Heart left ventricle (tissue), 16 donors: Measurements from ENCODE around the gene EIF2S2. TPM values are rescaled to one million over a fixed set of nuclear protein-coding genes. Genes with fewer than 3 reads are reported as not detected.
A peak's percentile ranks its signal among the peaks of the same experiment; 100 is the strongest.

Experiments
- ATAC-seq, 4 donors: fragments of 200-7000 bp; cut with Tn5 transposase; one replicate each; pipeline ENCODE4 v1.9.1; 2020 to 2022; ENCODE audit warnings: moderate library complexity in 4 of 4, mild to moderate bottlenecking in 3 of 4, moderate number of reproducible peaks in 1 of 4
- DNase-seq, 5 donors: peaks; one replicate each; pipeline ENCODE4 v3.0.0-alpha.2; 2020
- H3K27ac ChIP-seq, 12 donors: fragments of 200-600 bp; sonication (generic) in 4 of 12; one replicate each; pipeline versions ENCODE4 v1.5.0 to v1.8.0; 2016 to 2022; ENCODE audit warnings: mild to moderate bottlenecking in 2 of 12
- H3K27me3 ChIP-seq, 9 donors: fragments of 200-600 bp; sonication (generic) in 2 of 9; one replicate each; pipeline versions ENCODE4 v1.5.1 to v1.8.0; 2016 to 2022; ENCODE audit warnings: mild to moderate bottlenecking in 3 of 9
- H3K36me3 ChIP-seq, 9 donors: fragments of 200-600 bp; sonication (generic) in 2 of 9; one replicate each; pipeline versions ENCODE4 v1.5.0 to v1.8.0; 2018 to 2022; ENCODE audit warnings: mild to moderate bottlenecking in 2 of 9
- H3K4me1 ChIP-seq, 12 donors: fragments of 200-600 bp; sonication (generic) in 4 of 12; one replicate each; pipeline versions ENCODE4 v1.5.0 to v1.8.0; 2016 to 2022; ENCODE audit warnings: mild to moderate bottlenecking in 3 of 12
- H3K4me3 ChIP-seq, 12 donors: fragments of 200-600 bp; sonication (generic) in 4 of 12; one replicate each; pipeline versions ENCODE4 v1.5.0 to v1.8.0; 2017 to 2022; ENCODE audit warnings: mild to moderate bottlenecking in 9 of 12, moderate library complexity in 4 of 12
- H3K9me3 ChIP-seq, 12 donors: fragments of 200-600 bp; sonication (generic) in 4 of 12; one replicate each; pipeline versions ENCODE4 v1.5.0 to v1.8.0; 2016 to 2022; ENCODE audit warnings: mild to moderate bottlenecking in 1 of 12
- CTCF ChIP-seq, 12 donors: fragments of 200-600 bp; sonication (generic) in 4 of 12; IDR thresholded peaks; one replicate each; pipeline versions ENCODE4 v1.5.0 to v1.8.0; 2018 to 2022; ENCODE audit warnings: antibody characterized with exemption in 12 of 12, mild to moderate bottlenecking in 5 of 12
- POLR2A ChIP-seq, 2 donors: fragments of 450-650 bp; IDR thresholded peaks; one replicate each; pipeline ENCODE4 v1.6.1; 2017; ENCODE audit warnings: antibody characterized with exemption in 2 of 2, mild to moderate bottlenecking in 2 of 2, moderate library complexity in 2 of 2
- WGBS, 4 donors: extraction: QIAGEN DNeasy Blood & Tissue Kit in 2 of 4; methylation state at CpG; one replicate each; pipeline versions ENCODE4 v1.1.5 to v1.1.7; 2013 to 2018; 5-methylcytosine and 5-hydroxymethylcytosine counted together
- intact Hi-C, 10 donors: fragments of 100-400 bp; cut with DNase I; formaldehyde crosslinking; loops; one replicate each; pipeline versions ENCODE4 v1.11.1 to v1.14.2; 2022
- polyA plus RNA-seq, 2 donors: library from polyadenylated mRNA; stranded (reverse); fragments of 200-250 nt; gene quantifications; one replicate each; pipeline ENCODE4 v1.2.3, GENCODE V29; 2013
- total RNA-seq, 9 donors: library from RNA; depleted of rRNA in 2 of 9; stranded (reverse); fragments of >200 nt in 2 of 9; fragmentation: NEBNext Ultra II Directional in 3 of 9; extraction: Animal tissue kit (Norgen Biotek cat#: 25700) in 3 of 9; gene quantifications; one replicate each; pipeline versions ENCODE4 v1.1.0 to v1.2.4, GENCODE V29; 2016 to 2023
- donor health status: ischemic (EF 13 %, LVEDD 7.1; RV severe dilation, severe dysfunction).
- donor health status: healthy with polysubstance abuse.
- donor health status: DM: no; HTN: yes; CAD: no.
- donor health status: DM: no; HTN: no; CAD: no.
- donor health status: ischemic (EF 25% LVEDD 6.9; RV normal size, moderate dysfunction).
- donor health status: ischemic (EF 25% LVEDD 5.7; RV mildly dilated, moderate dysfunction).
- donor health status: healthy.
- donor health status: DM: yes; HTN: yes; CAD: no.
- donor health status: ischemic (EF 35%, LVEDD 5.7; RV mildly dilated, moderate dysfunction).
- donor health status: nonischemic (EF 11% LVEDD 7.7; RV severe dilation, severe dysfunction).
- donor health status: DM: yes; HTN: yes; CAD: no.
- donor health status: PGD.
- donor health status: ischemic (EF 29% LVEDD 5.4; RV normal size, mild dysfunction).
- donor health status: nonischemic (EF 23%, LVEDD 6.1; RV moderate dilation, normal function).

Gene EIF2S2
- total and polyA plus RNA-seq, 11 donors, result 25.8 to 81.7 (median 40.9) TPM

GRCh38 chr20:34061695-34062094, 50.3 kb downstream of the EIF2S2 start:
- DNase-seq (no peak), ATAC-seq (no peak)
- H3K36me3 ChIP-seq, result peaks cover 0 to 28% (median 0%) of the 10 kb centered on the region in 9 donors
- TF ChIP-seq POLR2A (IDR thresholded peaks at IDR 0.05), result no peak
- TF ChIP-seq CTCF (IDR thresholded peaks at IDR 0.05), result no peak
- H3K27ac ChIP-seq, result no peak overlapping the region
- no peak overlapping the region for H3K4me3 ChIP-seq
- peaks cover 0 to 51% (median 18%) of the 10 kb centered on the region in 12 donors for H3K4me1 ChIP-seq
- H3K9me3 ChIP-seq, result no peaks in the 10 kb centered on the region
- H3K27me3 ChIP-seq, result no peaks in the 10 kb centered on the region
- intact Hi-C loops, result loop anchor here in 2 of 10 donors (5.0 to 10.0 kb wide), 3 partner anchors 67 to 267 kb away; partner anchors contain the start of gene RALY (in 2 of the 2)

GRCh38 chr20:34060970-34061369, 51.1 kb downstream of the EIF2S2 start:
- H3K4me1 ChIP-seq, result peaks cover 0 to 45% (median 15%) of the 10 kb centered on the region in 12 donors
- no peaks in the 10 kb centered on the region for H3K9me3 ChIP-seq
- 82 to 100% (median 88%) methylated on average over 1 of the region's 1 CpG for WGBS, 4 donors
- TF ChIP-seq CTCF (IDR thresholded peaks at IDR 0.05) (no peak), POLR2A (IDR thresholded peaks at IDR 0.05) (no peak)
- no peak overlapping the region for H3K4me3 ChIP-seq
- intact Hi-C loops, result loop anchor here in 2 of 10 donors (5.0 to 10.0 kb wide), 3 partner anchors 66 to 266 kb away; partner anchors contain the start of gene RALY (in 2 of the 2)
- peaks cover 0 to 28% (median 0%) of the 10 kb centered on the region in 9 donors for H3K36me3 ChIP-seq
- H3K27ac ChIP-seq, result no peak overlapping the region
- no peaks in the 10 kb centered on the region for H3K27me3 ChIP-seq
- DNase-seq (no peak), ATAC-seq (no peak)

- H3K27me3 ChIP-seq, result no peaks in the 10 kb centered on the region
- ATAC-seq (no peak), DNase-seq (no peak)
- H3K27ac ChIP-seq, result no peak overlapping the region
- TF ChIP-seq CTCF (IDR thresholded peaks at IDR 0.05) (no peak), POLR2A (IDR thresholded peaks at IDR 0.05) (no peak)
- WGBS, 4 donors, result 25 to 30% (median 27%) methylated on average over 1 of the region's 1 CpG
- peaks cover 0 to 50% (median 16%) of the 10 kb centered on the region in 12 donors for H3K4me1 ChIP-seq
- intact Hi-C loops, result no loop called here
- H3K4me3 ChIP-seq, result no peak overlapping the region
- H3K9me3 ChIP-seq, result no peaks in the 10 kb centered on the region
- peaks cover 0 to 20% (median 0%) of the 10 kb centered on the region in 9 donors for H3K36me3 ChIP-seq
These were observed 53.2 kb downstream of the EIF2S2 start for GRCh38 chr20:34058831-34059230.

GRCh38 chr20:34055290-34055689, 56.8 kb downstream of the EIF2S2 start:
- Histone ChIP-seq H3K4me1 (peaks cover 7 to 75% (median 39%) of the 10 kb centered on the region in 12 donors), H3K27me3 (no peaks in the 10 kb centered on the region), H3K27ac (no peak overlapping the region), H3K9me3 (no peaks in the 10 kb centered on the region), H3K4me3 (no peak overlapping the region), H3K36me3 (peaks cover 0 to 13% (median 0%) of the 10 kb centered on the region in 9 donors)
- intact Hi-C loops, result no loop called here
- ATAC-seq, result peak; percentile 32 to 66 (median 54)
- TF ChIP-seq CTCF (IDR thresholded peaks at IDR 0.05) (no peak), POLR2A (IDR thresholded peaks at IDR 0.05) (no peak)
- no peak for DNase-seq
- WGBS, 4 donors, result 4 to 15% (median 7%) methylated on average over 1 of the region's 1 CpG
